ENCODE results near the gene TSHZ2. TPM values are rescaled to one million over a fixed set of nuclear protein-coding genes. Genes with fewer than 3 reads are reported as not detected.
A peak's percentile ranks its signal among the peaks of the same experiment; 100 is the strongest.

The TSHZ2 gene
- total and polyA plus RNA-seq, 9 of the 15 experiments (the other 6 are each of a cell fraction or from before 2014, with no cell fraction given) = 0.03 to 0.20 (median 0.05) TPM; not detected in 4

GRCh38 chr20:53175135-53175780, 203.1 kb downstream of the TSHZ2 start (continued):
- TF ChIP-seq ZBTB2 (IDR thresholded peaks at IDR 0.05) (peak; percentile 88; the same call in 1 of the 2 replicates), ZNF444 (CRISPR knock-in tag; IDR thresholded peaks at IDR 0.05) (0 out of 2 replicates have a peak, but pooled peaks have one; percentile 45), RNF2 (IDR thresholded peaks at IDR 0.05) (peak; percentile 97), NR1H2 (CRISPR knock-in tag; IDR thresholded peaks at IDR 0.05) (0 out of 2 replicates have a peak, but pooled peaks have one; percentile 24), ZNF3 (CRISPR knock-in tag; IDR thresholded peaks at IDR 0.05) (no peak), ZKSCAN3 (CRISPR knock-in tag; IDR thresholded peaks at IDR 0.05) (no peak), MYBL2 (IDR thresholded peaks at IDR 0.05; ENCODE audit: low read depth) (peak; percentile 69; the same call in 1 of the 2 replicates), MYBL2 (CRISPR knock-in tag; IDR thresholded peaks at IDR 0.05; ENCODE audit: borderline replicate concordance) (no peak), CTBP1 (IDR thresholded peaks at IDR 0.05; ENCODE audit: borderline replicate concordance) (peak; percentile 99), MEF2A (IDR thresholded peaks at IDR 0.05; ENCODE audit: control insufficient read depth, low read depth, low read length) (peak; percentile 49; the same call in 1 of the 2 replicates), PHF21A (IDR thresholded peaks at IDR 0.05; ENCODE audit: borderline replicate concordance, low read depth) (peak; percentile 74; the same call in 1 of the 2 replicates), SMAD1 (IDR thresholded peaks at IDR 0.05; ENCODE audit: low read depth, low read length, partially characterized antibody) (peak; percentile 95), ZNF766 (CRISPR knock-in tag; conservative IDR thresholded peaks at IDR 0.05) (peak; percentile 95), ATF7 (IDR thresholded peaks at IDR 0.05) (peak; percentile 89), NFIX (CRISPR knock-in tag; IDR thresholded peaks at IDR 0.05; ENCODE audit: low read depth) (no peak), TBP (optimal IDR thresholded peaks at IDR 0.05; ENCODE audit: low read depth, low read length) (peak; percentile 36), UBTF (IDR thresholded peaks at IDR 0.05; ENCODE audit: borderline replicate concordance in 1 of 2, low read depth in 2 of 2, low read length in 2 of 2) (no peak), RCOR1 (IDR thresholded peaks at IDR 0.05; ENCODE audit: borderline replicate concordance in 1 of 2, low read depth in 2 of 2, low read length in 2 of 2) (peak; percentile 96 to 99), PHTF2 (CRISPR knock-in tag; IDR thresholded peaks at IDR 0.05) (no peak), EGR1 (conservative IDR thresholded peaks at IDR 0.05) (peak; percentile 41; the same call in 1 of the 2 replicates)
- TF ChIP-seq, protein P1, sequence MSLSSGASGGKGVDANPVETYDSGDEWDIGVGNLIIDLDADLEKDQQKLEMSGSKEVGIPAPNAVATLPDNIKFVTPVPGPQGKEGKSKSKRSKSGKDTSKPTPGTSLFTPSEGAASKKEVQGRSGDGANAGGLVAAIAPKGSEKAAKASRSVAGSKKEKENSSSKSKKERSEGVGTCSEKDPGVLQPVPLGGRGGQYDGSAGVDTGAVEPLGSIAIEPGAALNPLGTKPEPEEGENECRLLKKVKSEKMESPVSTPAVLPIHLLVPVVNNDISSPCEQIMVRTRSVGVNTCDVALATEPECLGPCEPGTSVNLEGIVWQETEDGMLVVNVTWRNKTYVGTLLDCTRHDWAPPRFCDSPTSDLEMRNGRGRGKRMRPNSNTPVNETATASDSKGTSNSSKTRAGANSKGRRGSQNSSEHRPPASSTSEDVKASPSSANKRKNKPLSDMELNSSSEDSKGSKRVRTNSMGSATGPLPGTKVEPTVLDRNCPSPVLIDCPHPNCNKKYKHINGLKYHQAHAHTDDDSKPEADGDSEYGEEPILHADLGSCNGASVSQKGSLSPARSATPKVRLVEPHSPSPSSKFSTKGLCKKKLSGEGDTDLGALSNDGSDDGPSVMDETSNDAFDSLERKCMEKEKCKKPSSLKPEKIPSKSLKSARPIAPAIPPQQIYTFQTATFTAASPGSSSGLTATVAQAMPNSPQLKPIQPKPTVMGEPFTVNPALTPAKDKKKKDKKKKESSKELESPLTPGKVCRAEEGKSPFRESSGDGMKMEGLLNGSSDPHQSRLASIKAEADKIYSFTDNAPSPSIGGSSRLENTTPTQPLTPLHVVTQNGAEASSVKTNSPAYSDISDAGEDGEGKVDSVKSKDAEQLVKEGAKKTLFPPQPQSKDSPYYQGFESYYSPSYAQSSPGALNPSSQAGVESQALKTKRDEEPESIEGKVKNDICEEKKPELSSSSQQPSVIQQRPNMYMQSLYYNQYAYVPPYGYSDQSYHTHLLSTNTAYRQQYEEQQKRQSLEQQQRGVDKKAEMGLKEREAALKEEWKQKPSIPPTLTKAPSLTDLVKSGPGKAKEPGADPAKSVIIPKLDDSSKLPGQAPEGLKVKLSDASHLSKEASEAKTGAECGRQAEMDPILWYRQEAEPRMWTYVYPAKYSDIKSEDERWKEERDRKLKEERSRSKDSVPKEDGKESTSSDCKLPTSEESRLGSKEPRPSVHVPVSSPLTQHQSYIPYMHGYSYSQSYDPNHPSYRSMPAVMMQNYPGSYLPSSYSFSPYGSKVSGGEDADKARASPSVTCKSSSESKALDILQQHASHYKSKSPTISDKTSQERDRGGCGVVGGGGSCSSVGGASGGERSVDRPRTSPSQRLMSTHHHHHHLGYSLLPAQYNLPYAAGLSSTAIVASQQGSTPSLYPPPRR (CRISPR knock-in tag; IDR thresholded peaks at IDR 0.05; ENCODE audit: borderline replicate concordance) = peak; percentile 92; the same call in 1 of the 2 replicates
